ENCODE measurements around the gene PRCD.
"Not testable (repeated sequence)": the region's sequence is repeated elsewhere in the genome, so short reads cannot be mapped to it uniquely, and the experiment has no call there.

PRCD gene

DNA sequence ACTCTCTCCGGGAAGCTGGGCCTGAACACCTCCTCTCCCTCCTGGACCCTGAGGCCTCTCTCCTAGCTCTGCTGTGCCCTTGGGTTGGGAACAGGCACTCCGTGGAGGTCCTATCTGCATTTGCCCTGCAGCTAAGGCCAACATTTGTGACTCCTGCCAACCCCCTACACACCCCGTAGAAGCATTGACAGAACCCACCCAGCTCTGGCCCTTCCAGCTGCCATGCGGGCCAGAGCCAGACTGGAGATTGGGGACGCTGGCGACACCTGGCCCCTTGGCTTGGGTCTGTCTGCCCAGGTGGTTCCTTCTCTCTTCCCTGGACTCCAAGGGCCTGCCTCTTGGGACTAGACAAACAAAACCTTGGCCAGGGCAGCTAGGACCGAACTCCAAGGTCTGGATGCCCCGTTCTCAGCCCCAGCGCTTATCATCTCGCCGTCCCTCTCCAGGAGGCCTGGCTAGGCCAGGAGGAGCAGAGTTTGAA is 38.0 kb upstream of the PRCD start:
- no peak for DNase-seq (ENCODE audit: extremely low read depth, insufficient read length)
- Histone ChIP-seq H3K36me3 (ENCODE audit: control insufficient read depth, insufficient read depth, low read length) (no peaks in the 10 kb centered on the region; the same call in 1 of the 2 replicates), H3K4me3 (replicated peaks; ENCODE audit: low read depth, low read length) (no peak overlapping the region), H3K27me3 (replicated peaks; ENCODE audit: control insufficient read depth, insufficient read depth, low read length) (no peaks in the 10 kb centered on the region)
- TF ChIP-seq, protein P1, sequence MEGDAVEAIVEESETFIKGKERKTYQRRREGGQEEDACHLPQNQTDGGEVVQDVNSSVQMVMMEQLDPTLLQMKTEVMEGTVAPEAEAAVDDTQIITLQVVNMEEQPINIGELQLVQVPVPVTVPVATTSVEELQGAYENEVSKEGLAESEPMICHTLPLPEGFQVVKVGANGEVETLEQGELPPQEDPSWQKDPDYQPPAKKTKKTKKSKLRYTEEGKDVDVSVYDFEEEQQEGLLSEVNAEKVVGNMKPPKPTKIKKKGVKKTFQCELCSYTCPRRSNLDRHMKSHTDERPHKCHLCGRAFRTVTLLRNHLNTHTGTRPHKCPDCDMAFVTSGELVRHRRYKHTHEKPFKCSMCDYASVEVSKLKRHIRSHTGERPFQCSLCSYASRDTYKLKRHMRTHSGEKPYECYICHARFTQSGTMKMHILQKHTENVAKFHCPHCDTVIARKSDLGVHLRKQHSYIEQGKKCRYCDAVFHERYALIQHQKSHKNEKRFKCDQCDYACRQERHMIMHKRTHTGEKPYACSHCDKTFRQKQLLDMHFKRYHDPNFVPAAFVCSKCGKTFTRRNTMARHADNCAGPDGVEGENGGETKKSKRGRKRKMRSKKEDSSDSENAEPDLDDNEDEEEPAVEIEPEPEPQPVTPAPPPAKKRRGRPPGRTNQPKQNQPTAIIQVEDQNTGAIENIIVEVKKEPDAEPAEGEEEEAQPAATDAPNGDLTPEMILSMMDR (IDR thresholded peaks at IDR 0.05; ENCODE audit: insufficient read depth, low read length, poor library complexity, severe bottlenecking): no peak

DNA sequence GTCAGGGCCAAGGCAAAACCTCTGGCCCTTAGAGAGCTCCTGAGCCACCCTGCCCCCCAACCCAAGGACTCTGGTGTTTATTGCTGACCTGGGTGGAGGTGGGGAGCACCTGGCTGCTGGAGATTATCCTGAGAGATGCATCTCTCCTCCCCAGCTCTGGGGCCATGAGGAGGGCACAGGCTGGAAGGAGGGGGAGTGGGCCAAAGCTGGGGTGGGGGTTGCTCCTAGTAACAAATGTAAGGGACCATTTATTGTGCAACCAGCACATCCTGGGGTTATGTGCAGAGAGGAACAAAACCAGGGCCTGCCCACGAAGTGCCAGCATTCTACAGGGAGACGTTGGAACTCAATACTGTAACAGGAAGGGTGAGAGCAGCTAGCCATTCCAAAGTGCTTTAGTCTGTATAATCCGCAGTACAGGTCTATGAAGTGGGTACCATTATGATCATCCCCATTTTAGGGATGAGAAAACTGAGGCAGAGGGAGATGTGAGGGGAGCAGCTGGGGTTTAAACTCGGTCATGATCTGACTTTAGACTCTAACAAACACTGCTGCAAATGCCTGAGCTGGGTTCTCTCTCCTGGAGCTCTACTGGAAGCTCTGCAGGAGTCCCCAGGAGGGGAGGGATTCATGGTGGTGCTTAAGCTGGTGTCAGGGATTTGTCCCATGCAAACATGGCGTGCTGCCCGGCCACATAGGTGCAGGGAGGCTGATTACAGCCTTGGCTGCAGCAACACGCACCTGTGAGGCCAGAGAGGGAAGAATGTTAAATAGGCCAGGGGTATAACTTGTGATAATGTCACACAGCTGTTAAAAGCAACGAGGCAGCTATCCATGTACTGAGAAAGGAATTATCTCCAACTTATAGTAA is 37.3 kb upstream of the PRCD start:
- H3K36me3 ChIP-seq (ENCODE audit: control insufficient read depth, insufficient read depth, low read length): no peaks in the 10 kb centered on the region; the same call in 1 of the 2 replicates
- no peak overlapping the region for H3K4me3 ChIP-seq (replicated peaks; ENCODE audit: low read depth, low read length)
- H3K27me3 ChIP-seq (replicated peaks; ENCODE audit: control insufficient read depth, insufficient read depth, low read length): no peaks in the 10 kb centered on the region
- no peak for DNase-seq (ENCODE audit: extremely low read depth, insufficient read length)
- TF ChIP-seq, protein P1 (IDR thresholded peaks at IDR 0.05; ENCODE audit: insufficient read depth, low read length, poor library complexity, severe bottlenecking): no peak

DNA sequence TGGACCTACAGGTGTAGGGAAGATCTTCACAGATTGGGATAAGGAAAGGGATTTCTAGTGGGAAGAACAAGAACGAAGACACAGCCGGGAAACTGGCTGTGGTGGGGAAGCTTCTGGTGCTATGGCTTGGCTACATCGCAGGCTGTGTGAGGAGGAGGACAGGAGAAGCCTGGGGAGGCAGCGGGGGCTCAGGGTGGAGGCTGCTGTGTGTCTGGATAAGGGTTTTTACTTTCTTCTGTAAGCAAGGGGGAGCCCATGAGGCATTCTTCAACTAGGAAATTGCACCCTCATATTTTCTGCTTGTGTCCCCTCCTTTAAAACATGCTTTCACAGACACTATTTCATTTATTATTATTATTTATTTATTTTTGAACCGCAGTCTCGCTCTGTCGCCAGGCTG is 35.7 kb upstream of the PRCD start:
- Histone ChIP-seq H3K27me3 (replicated peaks; ENCODE audit: control insufficient read depth, insufficient read depth, low read length) (no peaks in the 10 kb centered on the region), H3K36me3 (ENCODE audit: control insufficient read depth, insufficient read depth, low read length) (no peaks in the 10 kb centered on the region), H3K4me3 (replicated peaks; ENCODE audit: low read depth, low read length) (no peak overlapping the region)
- TF ChIP-seq, protein P1 (IDR thresholded peaks at IDR 0.05; ENCODE audit: insufficient read depth, low read length, poor library complexity, severe bottlenecking): no peak
- no peak for DNase-seq (ENCODE audit: extremely low read depth, insufficient read length)

DNA sequence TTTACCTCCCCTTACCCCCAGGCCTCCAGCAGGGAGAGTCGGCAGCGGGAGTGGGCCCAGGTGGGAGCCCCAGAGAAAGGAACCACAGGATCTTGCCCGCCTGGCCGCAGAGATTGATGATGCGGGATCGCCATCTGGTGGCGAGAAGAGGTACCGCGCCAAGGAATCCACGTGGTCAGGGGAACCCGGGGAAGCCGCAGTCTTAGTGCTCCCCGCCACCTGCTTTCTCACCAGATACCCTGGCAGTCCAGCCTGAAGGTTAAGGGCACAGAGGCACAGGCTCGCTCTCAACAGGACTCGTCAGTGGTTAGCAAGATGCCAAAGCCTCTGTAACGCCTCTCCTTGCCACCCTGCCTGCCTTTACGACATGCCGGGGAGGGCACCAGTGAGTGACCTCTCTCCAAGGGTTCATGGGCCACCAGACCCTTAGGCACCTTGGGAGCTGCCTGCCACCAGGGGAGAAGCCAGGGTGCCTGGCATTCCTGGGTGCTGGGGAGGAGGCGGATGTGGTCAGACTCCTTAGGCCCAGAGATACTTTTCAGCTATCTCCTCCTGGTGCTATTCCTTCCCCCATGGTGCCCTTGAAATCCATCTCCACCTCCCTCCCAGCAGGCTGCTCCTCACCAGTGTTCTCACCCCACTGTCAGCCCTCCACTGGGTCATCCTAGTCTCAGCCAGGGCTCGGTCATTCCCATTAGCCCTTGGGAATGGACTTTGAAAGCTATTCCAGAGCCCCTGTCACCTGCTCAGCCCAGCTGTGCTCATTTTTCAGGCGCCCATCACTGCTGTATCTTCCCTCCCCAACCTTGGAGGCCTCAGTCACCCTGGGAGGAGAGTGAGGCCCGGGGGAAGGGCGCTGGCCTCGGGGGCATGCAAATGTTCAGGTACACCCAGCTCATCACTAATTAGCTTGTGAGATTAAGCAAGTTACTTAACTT is 33.2 kb upstream of the PRCD start:
- TF ChIP-seq, protein P1 (IDR thresholded peaks at IDR 0.05; ENCODE audit: insufficient read depth, low read length, poor library complexity, severe bottlenecking): peak; percentile 88
- Histone ChIP-seq H3K27me3 (replicated peaks; ENCODE audit: control insufficient read depth, insufficient read depth, low read length) (no peaks in the 10 kb centered on the region), H3K36me3 (ENCODE audit: control insufficient read depth, insufficient read depth, low read length) (no peaks in the 10 kb centered on the region), H3K4me3 (replicated peaks; ENCODE audit: low read depth, low read length) (no peak overlapping the region)
- DNase-seq (ENCODE audit: extremely low read depth, insufficient read length): peak; percentile 81

DNA sequence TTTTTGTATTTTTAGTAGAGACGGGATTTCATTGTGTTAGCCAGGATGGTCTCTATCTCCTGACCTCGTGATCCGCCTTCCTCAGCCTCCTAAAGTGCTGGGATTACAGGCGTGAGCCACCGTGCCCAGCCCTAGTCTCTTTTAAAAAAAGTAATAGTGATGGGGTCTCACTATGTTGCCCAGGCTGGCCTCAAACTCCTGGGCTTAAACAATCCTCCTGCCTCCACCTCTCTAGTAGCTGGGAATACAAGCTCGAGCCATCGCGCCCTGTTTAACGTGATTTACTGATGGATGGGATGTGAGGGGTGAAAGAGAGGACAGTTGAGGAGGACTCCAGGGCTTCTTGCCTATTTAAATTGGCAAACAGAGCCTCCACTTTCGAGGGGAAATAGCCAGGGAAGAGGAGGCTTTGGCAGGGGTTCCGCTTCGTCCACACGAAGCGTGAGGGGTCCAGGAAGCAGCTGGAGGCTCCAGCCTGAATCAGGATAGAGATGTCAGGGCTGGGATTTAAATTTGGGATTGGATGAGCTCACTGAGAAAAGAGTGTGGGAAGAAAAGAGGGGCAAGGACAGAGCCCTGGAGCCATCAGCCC is 31.3 kb upstream of the PRCD start:
- not testable (repeated sequence) for H3K27me3 ChIP-seq (replicated peaks; ENCODE audit: control insufficient read depth, insufficient read depth, low read length); DNase-seq (ENCODE audit: extremely low read depth, insufficient read length); H3K36me3 ChIP-seq (ENCODE audit: control insufficient read depth, insufficient read depth, low read length); H3K4me3 ChIP-seq (replicated peaks; ENCODE audit: low read depth, low read length)
